ENCODE measurements around the gene TMEM123.

Gene TMEM123

DNA sequence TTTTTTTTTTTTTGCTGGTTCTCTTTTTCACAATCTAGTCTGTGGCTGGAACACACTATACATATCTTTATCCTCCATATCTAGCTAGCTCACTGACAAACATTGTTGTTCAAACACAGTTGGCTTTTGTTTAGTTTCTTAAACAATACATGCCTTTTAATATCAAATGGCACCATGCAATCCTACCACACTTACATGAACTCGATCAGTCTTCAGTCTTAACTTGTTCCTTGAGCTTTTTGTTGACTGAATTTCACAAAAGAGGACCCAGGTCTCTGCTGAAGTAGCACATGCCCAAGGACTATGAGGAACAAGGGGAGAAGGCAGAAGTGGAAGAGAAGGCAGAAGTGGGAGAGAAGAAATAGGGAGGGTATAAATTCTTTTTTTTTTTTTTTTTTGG is 25.5 kb downstream of the TMEM123 start:
- no peak overlapping the region for H3K4ac ChIP-seq (ENCODE audit: low read depth, low read length)
- no peak overlapping the region for H3K18ac ChIP-seq (ENCODE audit: low read length)
- H2AK5ac ChIP-seq (ENCODE audit: low read length), result no peak overlapping the region
- no peaks in the 10 kb centered on the region for H3K79me1 ChIP-seq (ENCODE audit: low read length)
- H2BK12ac ChIP-seq (ENCODE audit: low read length), result no peak overlapping the region
- no peak overlapping the region for H3K4me2 ChIP-seq (ENCODE audit: low read length)
- H2BK5ac ChIP-seq (ENCODE audit: low read depth, low read length, poor library complexity), result no peak overlapping the region
- no peak for DNase-seq
- no CpG with 5 or more reads among the region's 1 CpG for WGBS (ENCODE audit: extremely low coverage, insufficient coverage, insufficient read length)
- H3K4me1 ChIP-seq (ENCODE audit: control insufficient read depth in 1 of 2, insufficient read depth in 2 of 2, low read length in 2 of 2), result no peaks in the 10 kb centered on the region
- H3K9me3 ChIP-seq (ENCODE audit: insufficient read depth, low read depth, low read length), result no peaks in the 10 kb centered on the region
- H4K12ac ChIP-seq (ENCODE audit: low read depth, low read length), result no peak overlapping the region
- H3K9ac ChIP-seq (ENCODE audit: low read length), result no peak overlapping the region
- H3K36me3 ChIP-seq (ENCODE audit: control insufficient read depth in 1 of 2, insufficient read depth in 2 of 2, low read length in 2 of 2), result no peaks in the 10 kb centered on the region
- H3K14ac ChIP-seq (ENCODE audit: low read length), result no peak overlapping the region
- H3K4me3 ChIP-seq (ENCODE audit: low read depth, low read length), result no peak overlapping the region
- H2AFZ ChIP-seq (ENCODE audit: insufficient read depth, low read length, poor library complexity), result no peak overlapping the region
- no peak overlapping the region for H3K27ac ChIP-seq (ENCODE audit: low read depth, low read length)
- no peak overlapping the region for H3K23ac ChIP-seq (ENCODE audit: low read length)
- H3K27me3 ChIP-seq (ENCODE audit: insufficient read depth, low read length), result no peaks in the 10 kb centered on the region
- H3K79me2 ChIP-seq (ENCODE audit: control insufficient read depth, insufficient read depth, low read length, poor library complexity), result no peaks in the 10 kb centered on the region
- no peak overlapping the region for H2BK120ac ChIP-seq (ENCODE audit: insufficient read depth, low read length, poor library complexity)
- no peak overlapping the region for H4K8ac ChIP-seq (ENCODE audit: low read depth, low read length)
- no peak overlapping the region for H4K91ac ChIP-seq (ENCODE audit: low read depth, low read length)

GRCh38 chr11:102426570-102426969 is 26.0 kb downstream of the TMEM123 start:
- Histone ChIP-seq H3K14ac (ENCODE audit: low read length) (no peak overlapping the region), H3K23ac (ENCODE audit: low read length) (no peak overlapping the region), H3K4me1 (ENCODE audit: control insufficient read depth in 1 of 2, insufficient read depth in 2 of 2, low read length in 2 of 2) (no peaks in the 10 kb centered on the region), H3K9ac (ENCODE audit: low read length) (no peak overlapping the region), H2BK5ac (ENCODE audit: low read depth, low read length, poor library complexity) (no peak overlapping the region), H3K27ac (ENCODE audit: low read depth, low read length) (no peak overlapping the region), H3K18ac (ENCODE audit: low read length) (no peak overlapping the region), H2BK120ac (ENCODE audit: insufficient read depth, low read length, poor library complexity) (no peak overlapping the region), H2BK12ac (ENCODE audit: low read length) (no peak overlapping the region), H3K9me3 (ENCODE audit: insufficient read depth, low read depth, low read length) (no peaks in the 10 kb centered on the region), H3K4ac (ENCODE audit: low read depth, low read length) (no peak overlapping the region), H3K4me3 (ENCODE audit: low read depth, low read length) (no peak overlapping the region), H4K8ac (ENCODE audit: low read depth, low read length) (no peak overlapping the region), H3K4me2 (ENCODE audit: low read length) (no peak overlapping the region), H4K91ac (ENCODE audit: low read depth, low read length) (no peak overlapping the region), H3K27me3 (ENCODE audit: insufficient read depth, low read length) (no peaks in the 10 kb centered on the region), H2AK5ac (ENCODE audit: low read length) (no peak overlapping the region), H3K79me1 (ENCODE audit: low read length) (no peaks in the 10 kb centered on the region), H2AFZ (ENCODE audit: insufficient read depth, low read length, poor library complexity) (no peak overlapping the region), H4K12ac (ENCODE audit: low read depth, low read length) (no peak overlapping the region), H3K36me3 (ENCODE audit: control insufficient read depth in 1 of 2, insufficient read depth in 2 of 2, low read length in 2 of 2) (no peaks in the 10 kb centered on the region), H3K79me2 (ENCODE audit: control insufficient read depth, insufficient read depth, low read length, poor library complexity) (no peaks in the 10 kb centered on the region)
- no peak for DNase-seq

DNA sequence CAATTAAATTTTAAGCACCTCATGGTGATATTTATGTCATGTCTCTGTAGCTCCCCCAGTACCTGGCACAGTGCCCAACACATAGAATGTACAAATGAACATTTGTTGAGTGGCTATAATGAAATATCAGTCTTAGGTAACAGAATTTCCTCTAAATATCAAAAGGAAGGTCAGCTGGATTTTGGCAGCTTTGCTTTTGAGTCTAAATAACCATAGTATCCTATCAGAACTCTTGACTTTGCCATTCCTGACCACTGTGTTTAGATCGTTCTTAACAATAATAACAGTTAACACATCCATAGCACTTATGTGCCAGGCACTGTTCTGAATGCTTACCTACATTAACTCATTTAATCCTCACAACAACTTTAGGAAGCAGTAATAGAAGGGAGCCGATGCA is 26.6 kb downstream of the TMEM123 start:
- Histone ChIP-seq H2BK5ac (ENCODE audit: low read depth, low read length, poor library complexity) (no peak overlapping the region), H3K18ac (ENCODE audit: low read length) (no peak overlapping the region), H3K79me1 (ENCODE audit: low read length) (no peaks in the 10 kb centered on the region), H3K4me1 (ENCODE audit: control insufficient read depth in 1 of 2, insufficient read depth in 2 of 2, low read length in 2 of 2) (no peaks in the 10 kb centered on the region), H2BK120ac (ENCODE audit: insufficient read depth, low read length, poor library complexity) (no peak overlapping the region), H3K23ac (ENCODE audit: low read length) (no peak overlapping the region), H2BK12ac (ENCODE audit: low read length) (no peak overlapping the region), H3K4me2 (ENCODE audit: low read length) (no peak overlapping the region), H3K4me3 (ENCODE audit: low read depth, low read length) (no peak overlapping the region), H3K27ac (ENCODE audit: low read depth, low read length) (no peak overlapping the region), H3K36me3 (ENCODE audit: control insufficient read depth in 1 of 2, insufficient read depth in 2 of 2, low read length in 2 of 2) (no peaks in the 10 kb centered on the region), H3K9me3 (ENCODE audit: insufficient read depth, low read depth, low read length) (no peaks in the 10 kb centered on the region), H3K27me3 (ENCODE audit: insufficient read depth, low read length) (no peaks in the 10 kb centered on the region), H2AK5ac (ENCODE audit: low read length) (no peak overlapping the region), H4K8ac (ENCODE audit: low read depth, low read length) (no peak overlapping the region), H3K9ac (ENCODE audit: low read length) (no peak overlapping the region), H4K12ac (ENCODE audit: low read depth, low read length) (no peak overlapping the region), H3K14ac (ENCODE audit: low read length) (no peak overlapping the region), H4K91ac (ENCODE audit: low read depth, low read length) (no peak overlapping the region), H2AFZ (ENCODE audit: insufficient read depth, low read length, poor library complexity) (no peak overlapping the region), H3K4ac (ENCODE audit: low read depth, low read length) (no peak overlapping the region), H3K79me2 (ENCODE audit: control insufficient read depth, insufficient read depth, low read length, poor library complexity) (no peaks in the 10 kb centered on the region)
- no CpG with 5 or more reads among the region's 2 CpGs for WGBS (ENCODE audit: extremely low coverage, insufficient coverage, insufficient read length)
- DNase-seq, result no peak

- Histone ChIP-seq H4K8ac (ENCODE audit: low read depth, low read length) (no peak overlapping the region), H3K4me2 (ENCODE audit: low read length) (no peak overlapping the region), H2AFZ (ENCODE audit: insufficient read depth, low read length, poor library complexity) (no peak overlapping the region), H3K79me1 (ENCODE audit: low read length) (no peaks in the 10 kb centered on the region), H2BK12ac (ENCODE audit: low read length) (no peak overlapping the region), H3K79me2 (ENCODE audit: control insufficient read depth, insufficient read depth, low read length, poor library complexity) (no peaks in the 10 kb centered on the region), H3K14ac (ENCODE audit: low read length) (no peak overlapping the region), H4K91ac (ENCODE audit: low read depth, low read length) (no peak overlapping the region), H3K23ac (ENCODE audit: low read length) (no peak overlapping the region), H3K9me3 (ENCODE audit: insufficient read depth, low read depth, low read length) (no peaks in the 10 kb centered on the region), H3K18ac (ENCODE audit: low read length) (no peak overlapping the region), H3K4me3 (ENCODE audit: low read depth, low read length) (no peak overlapping the region), H2BK5ac (ENCODE audit: low read depth, low read length, poor library complexity) (no peak overlapping the region), H3K27me3 (ENCODE audit: insufficient read depth, low read length) (no peaks in the 10 kb centered on the region), H4K12ac (ENCODE audit: low read depth, low read length) (no peak overlapping the region), H3K36me3 (ENCODE audit: control insufficient read depth in 1 of 2, insufficient read depth in 2 of 2, low read length in 2 of 2) (no peaks in the 10 kb centered on the region), H2AK5ac (ENCODE audit: low read length) (no peak overlapping the region), H3K4ac (ENCODE audit: low read depth, low read length) (no peak overlapping the region), H3K9ac (ENCODE audit: low read length) (no peak overlapping the region), H3K27ac (ENCODE audit: low read depth, low read length) (no peak overlapping the region), H2BK120ac (ENCODE audit: insufficient read depth, low read length, poor library complexity) (no peak overlapping the region), H3K4me1 (ENCODE audit: control insufficient read depth in 1 of 2, insufficient read depth in 2 of 2, low read length in 2 of 2) (no peaks in the 10 kb centered on the region)
- DNase-seq, result no peak
- no CpG with 5 or more reads among the region's 1 CpG for WGBS (ENCODE audit: extremely low coverage, insufficient coverage, insufficient read length)
Observed at GRCh38 chr11:102423936-102424335, 28.6 kb downstream of the TMEM123 start.
